Mammary epithelial cell (primary cell): ENCODE results near the gene RETREG3.

ENCODE experiments used
- CTCF ChIP-seq, 2 donors: IDR thresholded peaks in 1 of 2; conservative IDR thresholded peaks in 1 of 2; 2 replicates each; pipeline ENCODE4 v1.5.1; 2011 to 2012; ENCODE audit warnings: inconsistent platforms in 2 of 2, low read length in 2 of 2, mild to moderate bottlenecking in 2 of 2, control low read depth in 1 of 2, low read depth in 1 of 2; ENCODE audit not compliant: insufficient read depth in 1 of 2; ENCODE audit errors: extremely low read depth in 1 of 2
- EZH2 ChIP-seq: IDR thresholded peaks from 2 replicates; pipeline ENCODE4 v1.6.1; 2012; ENCODE audit warnings: low read length, inconsistent platforms, borderline replicate concordance

- TF ChIP-seq EZH2 (no peak), CTCF (conservative IDR thresholded peaks at IDR 0.05 in 1 of 2, IDR thresholded peaks at IDR 0.05 in 1 of 2; ENCODE audit: extremely low read depth in 1 of 2, insufficient read depth in 1 of 2, low read depth in 1 of 2, low read length in 2 of 2) (no peak)
Measured at GRCh38 chr17:42608305-42609181, 631 bp downstream of the RETREG3 start.
